ENCODE data around the gene KANK2. TPM values are rescaled to one million over a fixed set of nuclear protein-coding genes. Genes with fewer than 3 reads are reported as not detected.

Gene KANK2
- total RNA-seq, 1 donor from 2014 or later, result 23.0 TPM

- Mint-ChIP-seq H3K27ac (ENCODE audit: unreplicated experiment) (no peak overlapping the region), H3K36me3 (ENCODE audit: unreplicated experiment) (peaks cover 3% of the 10 kb centered on the region), H3K4me1 (ENCODE audit: low read depth, unreplicated experiment) (no peaks in the 10 kb centered on the region), H3K27me3 (ENCODE audit: unreplicated experiment) (peaks cover 3% of the 10 kb centered on the region), H3K9me3 (ENCODE audit: unreplicated experiment) (peaks cover 3% of the 10 kb centered on the region), H3K4me3 (ENCODE audit: unreplicated experiment) (no peak overlapping the region)
- TF ChIP-seq, protein P1, sequence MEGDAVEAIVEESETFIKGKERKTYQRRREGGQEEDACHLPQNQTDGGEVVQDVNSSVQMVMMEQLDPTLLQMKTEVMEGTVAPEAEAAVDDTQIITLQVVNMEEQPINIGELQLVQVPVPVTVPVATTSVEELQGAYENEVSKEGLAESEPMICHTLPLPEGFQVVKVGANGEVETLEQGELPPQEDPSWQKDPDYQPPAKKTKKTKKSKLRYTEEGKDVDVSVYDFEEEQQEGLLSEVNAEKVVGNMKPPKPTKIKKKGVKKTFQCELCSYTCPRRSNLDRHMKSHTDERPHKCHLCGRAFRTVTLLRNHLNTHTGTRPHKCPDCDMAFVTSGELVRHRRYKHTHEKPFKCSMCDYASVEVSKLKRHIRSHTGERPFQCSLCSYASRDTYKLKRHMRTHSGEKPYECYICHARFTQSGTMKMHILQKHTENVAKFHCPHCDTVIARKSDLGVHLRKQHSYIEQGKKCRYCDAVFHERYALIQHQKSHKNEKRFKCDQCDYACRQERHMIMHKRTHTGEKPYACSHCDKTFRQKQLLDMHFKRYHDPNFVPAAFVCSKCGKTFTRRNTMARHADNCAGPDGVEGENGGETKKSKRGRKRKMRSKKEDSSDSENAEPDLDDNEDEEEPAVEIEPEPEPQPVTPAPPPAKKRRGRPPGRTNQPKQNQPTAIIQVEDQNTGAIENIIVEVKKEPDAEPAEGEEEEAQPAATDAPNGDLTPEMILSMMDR (IDR thresholded peaks at IDR 0.05; ENCODE audit: partially characterized antibody, unreplicated experiment), result no peak
- DNase-seq, result no peak
These were observed 2.8 kb upstream of the KANK2 start for GRCh38 chr19:11200015-11200574.

- no peak for DNase-seq
- Mint-ChIP-seq H3K9me3 (ENCODE audit: unreplicated experiment) (peaks cover 3% of the 10 kb centered on the region), H3K27me3 (ENCODE audit: unreplicated experiment) (no peaks in the 10 kb centered on the region), H3K36me3 (ENCODE audit: unreplicated experiment) (peaks cover 3% of the 10 kb centered on the region), H3K4me1 (ENCODE audit: low read depth, unreplicated experiment) (no peaks in the 10 kb centered on the region), H3K4me3 (ENCODE audit: unreplicated experiment) (no peak overlapping the region), H3K27ac (ENCODE audit: unreplicated experiment) (no peak overlapping the region)
- TF ChIP-seq, protein P1 (IDR thresholded peaks at IDR 0.05; ENCODE audit: partially characterized antibody, unreplicated experiment), result no peak
These were observed 2.2 kb upstream of the KANK2 start for GRCh38 chr19:11199517-11199916.

DNA sequence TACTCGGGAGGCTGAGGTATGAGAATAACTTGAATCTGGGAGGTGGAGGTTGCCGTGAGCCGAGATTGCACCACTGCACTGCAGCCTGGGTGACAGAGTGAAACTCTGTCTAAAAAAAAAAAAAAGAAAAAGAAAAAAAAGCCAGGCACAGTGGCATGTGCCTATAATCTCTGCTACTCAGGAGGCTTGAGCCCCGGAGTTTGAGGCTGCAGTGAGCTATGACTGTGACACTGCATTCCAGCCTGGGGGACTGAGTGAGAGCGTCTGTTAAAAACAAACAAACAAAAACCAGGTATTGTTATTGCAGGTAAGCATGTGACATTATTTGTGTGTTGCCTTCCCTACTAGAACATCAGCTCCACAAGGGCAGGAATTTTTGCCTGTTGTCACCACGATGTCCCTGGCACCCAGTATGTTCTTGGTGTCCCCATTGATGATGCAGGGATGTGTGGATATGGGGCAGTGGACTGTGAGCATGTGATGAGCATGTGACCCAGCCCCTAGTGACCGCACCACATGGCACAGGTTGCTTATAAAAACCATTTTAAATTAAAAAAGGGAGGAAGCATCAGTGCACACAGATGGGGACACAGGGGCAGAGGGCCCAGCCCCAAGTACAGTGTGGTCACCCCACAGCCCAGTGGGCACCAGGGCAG lies 1.6 kb upstream of the KANK2 start:
- TF ChIP-seq, protein P1 (IDR thresholded peaks at IDR 0.05; ENCODE audit: partially characterized antibody, unreplicated experiment), result no peak
- no peaks in the 10 kb centered on the region for H3K4me1 Mint-ChIP-seq (ENCODE audit: low read depth, unreplicated experiment)
- no peak overlapping the region for H3K4me3 Mint-ChIP-seq (ENCODE audit: unreplicated experiment)
- H3K9me3 Mint-ChIP-seq (ENCODE audit: unreplicated experiment), result peaks cover 3% of the 10 kb centered on the region
- DNase-seq, result no peak
- no peaks in the 10 kb centered on the region for H3K27me3 Mint-ChIP-seq (ENCODE audit: unreplicated experiment)
- no peak overlapping the region for H3K27ac Mint-ChIP-seq (ENCODE audit: unreplicated experiment)
- peaks cover 3% of the 10 kb centered on the region for H3K36me3 Mint-ChIP-seq (ENCODE audit: unreplicated experiment)

DNA sequence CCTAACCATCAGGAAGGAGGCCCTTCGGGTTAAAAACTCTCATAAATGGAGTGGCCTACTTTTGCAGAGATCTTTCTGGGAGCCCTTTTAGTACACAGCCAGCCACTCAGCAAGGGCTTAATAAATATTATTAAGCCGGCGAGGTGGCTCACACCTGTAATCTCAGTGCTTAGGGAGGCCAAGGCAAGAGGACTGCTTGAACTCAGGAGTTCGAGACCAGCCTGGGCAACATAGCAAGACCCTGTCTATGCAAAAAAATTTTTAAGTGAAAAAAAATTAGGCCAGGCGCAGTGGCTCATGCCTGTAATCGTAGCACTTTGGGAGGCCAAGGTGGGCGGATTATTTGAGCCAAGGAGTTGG lies 810 bp upstream of the KANK2 start:
- no peak overlapping the region for H3K27ac Mint-ChIP-seq (ENCODE audit: unreplicated experiment)
- peaks cover 3% of the 10 kb centered on the region for H3K9me3 Mint-ChIP-seq (ENCODE audit: unreplicated experiment)
- H3K36me3 Mint-ChIP-seq (ENCODE audit: unreplicated experiment), result peaks cover 3% of the 10 kb centered on the region
- H3K4me1 Mint-ChIP-seq (ENCODE audit: low read depth, unreplicated experiment), result no peaks in the 10 kb centered on the region
- TF ChIP-seq, protein P1 (IDR thresholded peaks at IDR 0.05; ENCODE audit: partially characterized antibody, unreplicated experiment), result no peak
- peak overlapping the region; percentile 85 for H3K4me3 Mint-ChIP-seq (ENCODE audit: unreplicated experiment)
- H3K27me3 Mint-ChIP-seq (ENCODE audit: unreplicated experiment), result no peaks in the 10 kb centered on the region
- DNase-seq, result no peak

Measured in glutamatergic neuron (in vitro differentiated cells).